GM19438 (cell line): ENCODE data around the gene GNGT1.
A peak's percentile ranks its signal among the peaks of the same experiment; 100 is the strongest.
"Not testable (repeated sequence)": the region's sequence is repeated elsewhere in the genome, so short reads cannot be mapped to it uniquely, and the experiment has no call there.

ENCODE experiments used
- ATAC-seq: cut with Tn5 transposase; IDR thresholded peaks from one replicate; pipeline ENCODE4 v1.9.1; 2021; ENCODE audit warnings: low read depth; ENCODE audit not compliant: unreplicated experiment

Gene GNGT1

DNA sequence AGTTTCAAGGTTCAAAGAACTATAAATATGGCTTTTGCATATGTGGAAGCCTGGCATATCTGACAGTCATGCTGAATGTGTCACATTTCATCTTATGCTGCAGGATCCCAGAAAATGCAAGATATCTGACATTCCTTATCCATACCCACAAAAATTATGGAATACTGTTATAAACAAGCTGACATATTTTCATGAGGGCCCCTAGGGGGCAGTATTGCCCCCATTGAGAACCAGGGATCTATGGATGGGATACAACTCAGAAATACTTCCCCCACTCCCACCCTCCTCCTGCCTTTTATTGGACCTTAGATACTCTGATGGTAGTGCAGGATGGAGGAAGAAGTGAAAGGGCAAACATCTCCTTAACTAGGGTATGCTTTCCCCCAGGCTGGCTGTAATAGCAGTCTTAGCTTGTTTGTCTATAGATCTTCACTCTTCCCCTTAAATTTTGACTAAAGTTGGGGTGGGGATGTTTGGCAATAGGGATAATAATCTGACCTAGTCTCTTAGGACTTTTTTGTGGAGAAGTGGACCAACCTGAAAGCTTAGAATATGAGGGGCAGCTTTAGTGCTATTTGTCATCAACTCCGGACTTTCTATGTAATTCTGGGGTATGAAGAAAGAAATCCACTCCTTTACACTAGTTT lies 3.5 kb upstream of the GNGT1 start:
- no peak for ATAC-seq

DNA sequence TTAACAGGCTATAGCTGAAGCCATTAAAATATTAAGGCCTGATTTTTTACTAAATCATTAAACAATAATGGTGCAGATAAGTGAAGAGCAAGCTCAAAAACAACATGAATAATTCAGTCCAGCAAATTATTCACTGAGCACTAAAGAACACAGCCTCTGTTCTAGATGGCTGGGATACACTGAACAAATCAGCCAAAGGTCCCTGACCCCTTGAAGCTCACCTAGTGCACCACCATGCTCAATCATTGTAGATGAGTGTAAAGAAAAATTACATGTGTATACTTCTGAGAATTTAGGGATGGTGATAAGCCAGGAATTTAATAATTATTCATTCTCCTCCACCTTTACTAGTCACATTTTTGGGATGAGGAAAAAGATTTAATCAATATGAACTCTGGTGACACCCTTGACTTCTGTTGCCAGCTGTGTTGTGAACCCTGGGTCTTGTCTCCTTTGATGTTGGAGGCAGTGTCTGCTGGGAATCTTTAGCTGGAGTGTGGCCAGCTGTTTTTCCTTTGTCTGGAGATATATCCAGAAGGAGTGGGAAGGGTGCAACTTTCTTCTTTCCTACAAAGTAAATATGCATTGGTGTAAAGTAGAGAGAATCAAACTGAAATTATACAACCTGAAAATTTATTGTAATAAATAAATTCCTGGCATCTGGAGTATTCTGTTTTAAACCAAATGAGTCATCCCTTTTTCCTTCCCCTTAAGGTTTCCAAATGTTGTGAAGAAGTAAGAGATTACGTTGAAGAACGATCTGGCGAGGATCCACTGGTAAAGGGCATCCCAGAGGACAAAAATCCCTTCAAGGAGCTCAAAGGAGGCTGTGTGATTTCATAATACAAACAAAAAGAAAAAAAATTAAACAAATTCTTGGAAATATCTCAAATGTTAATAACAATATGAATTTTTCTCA lies 4.0 kb downstream of the GNGT1 start:
- ATAC-seq: no peak

DNA sequence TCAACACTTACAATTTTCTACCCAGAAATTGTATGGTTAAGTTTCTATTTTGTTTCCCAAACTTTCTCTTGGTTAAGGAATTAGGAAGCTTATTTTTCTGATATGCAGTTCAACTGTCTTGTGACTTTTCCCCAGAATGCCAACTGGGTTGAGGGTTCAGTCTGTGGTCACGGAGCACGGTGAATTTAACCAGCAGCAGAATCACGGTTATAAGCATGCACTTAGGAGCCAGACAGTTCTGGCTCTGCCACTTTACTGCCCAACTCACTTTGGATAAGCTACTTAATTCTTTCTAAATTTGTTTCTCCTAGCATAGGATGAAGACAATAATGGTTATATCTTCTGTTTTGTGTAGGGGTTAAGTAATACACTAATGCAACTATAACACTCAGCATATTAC lies 4.9 kb downstream of the GNGT1 start:
- not testable (repeated sequence) for ATAC-seq

DNA sequence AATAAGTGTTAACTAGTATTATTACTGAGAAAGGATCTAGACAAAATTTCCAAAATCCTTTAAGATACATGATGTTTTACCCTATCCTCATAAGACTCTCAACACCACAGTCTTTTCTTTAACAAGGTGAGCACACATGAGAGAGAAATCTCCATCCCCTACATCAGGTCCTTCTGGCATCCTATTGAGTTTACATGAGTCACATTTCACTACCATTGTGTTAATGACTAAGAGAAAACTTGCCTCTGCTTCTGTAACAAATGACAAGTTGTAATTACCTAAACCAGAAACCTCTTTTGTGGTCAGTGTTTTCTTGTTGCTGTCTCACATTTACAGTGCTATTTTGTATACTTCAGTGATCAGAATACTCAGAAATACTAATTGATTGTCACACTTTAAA lies 5.3 kb downstream of the GNGT1 start:
- ATAC-seq: not testable (repeated sequence)

DNA sequence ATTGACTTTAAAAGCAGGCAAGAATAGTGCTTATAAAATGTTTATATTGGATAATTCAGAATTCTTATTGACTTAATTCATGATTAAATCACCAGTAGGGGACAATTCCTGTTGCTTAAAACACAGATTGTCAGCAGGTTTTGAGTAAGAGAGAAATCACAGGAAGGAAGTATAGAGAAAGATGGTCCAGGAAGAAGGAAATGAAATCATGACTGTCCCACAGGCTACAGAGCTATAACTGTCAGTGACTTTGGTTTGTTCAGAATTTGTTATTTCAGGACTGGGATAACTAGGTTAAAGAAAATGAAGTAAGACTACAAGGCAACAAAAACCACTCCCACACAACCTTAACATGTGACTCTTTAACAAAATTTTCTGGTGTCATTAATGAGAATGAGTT lies 6.8 kb downstream of the GNGT1 start:
- no peak for ATAC-seq

DNA sequence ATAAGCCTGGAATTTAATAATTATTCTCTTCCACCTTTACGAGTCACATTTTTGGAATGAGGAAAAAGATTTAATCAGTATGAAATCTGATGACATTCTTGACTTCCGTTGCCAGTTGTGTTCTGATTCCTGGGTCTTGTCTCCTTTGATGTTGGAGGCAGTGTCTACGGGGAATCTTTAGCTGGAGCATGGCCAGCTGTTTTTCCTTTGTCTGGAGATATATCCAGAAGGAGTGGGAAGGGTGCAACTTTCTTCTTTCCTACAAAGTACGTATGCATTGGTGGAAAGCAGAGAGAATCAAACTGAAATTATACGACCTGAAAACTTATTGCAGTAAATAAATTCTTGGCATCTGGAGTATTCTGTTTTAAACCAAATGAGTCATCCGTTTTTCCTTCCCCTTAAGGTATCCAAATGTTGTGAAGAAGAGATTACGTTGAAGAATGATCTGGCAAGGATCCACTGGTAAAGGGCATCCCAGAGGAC lies 8.3 kb downstream of the GNGT1 start:
- ATAC-seq: no peak

DNA sequence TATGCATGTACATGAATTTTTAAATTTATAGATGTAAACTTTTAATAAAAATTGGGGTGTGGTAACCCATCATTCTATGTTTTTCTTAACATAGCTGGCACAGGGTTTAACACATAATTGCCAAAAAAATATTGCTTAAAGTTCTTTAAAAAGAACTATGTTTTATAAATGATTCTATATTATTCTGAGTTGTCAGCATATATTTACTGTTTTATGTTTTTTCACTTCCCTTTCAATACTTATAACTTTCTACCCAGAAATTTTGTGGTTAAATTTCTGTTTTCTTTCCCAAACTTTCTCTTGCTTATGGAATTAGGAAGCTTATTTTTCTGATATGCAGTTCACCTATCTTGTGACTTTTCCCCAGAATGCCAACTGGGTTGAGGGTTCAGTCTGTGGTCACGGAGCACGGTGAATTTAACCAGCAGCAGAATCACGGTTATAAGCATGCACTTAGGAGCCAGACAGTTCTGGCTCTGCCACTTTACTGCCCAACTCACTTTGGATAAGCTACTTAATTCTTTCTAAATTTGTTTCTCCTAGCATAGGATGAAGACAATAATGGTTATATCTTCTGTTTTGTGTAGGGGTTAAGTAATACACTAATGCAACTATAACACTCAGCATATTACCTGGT lies 9.0 kb downstream of the GNGT1 start:
- not testable (repeated sequence) for ATAC-seq

DNA sequence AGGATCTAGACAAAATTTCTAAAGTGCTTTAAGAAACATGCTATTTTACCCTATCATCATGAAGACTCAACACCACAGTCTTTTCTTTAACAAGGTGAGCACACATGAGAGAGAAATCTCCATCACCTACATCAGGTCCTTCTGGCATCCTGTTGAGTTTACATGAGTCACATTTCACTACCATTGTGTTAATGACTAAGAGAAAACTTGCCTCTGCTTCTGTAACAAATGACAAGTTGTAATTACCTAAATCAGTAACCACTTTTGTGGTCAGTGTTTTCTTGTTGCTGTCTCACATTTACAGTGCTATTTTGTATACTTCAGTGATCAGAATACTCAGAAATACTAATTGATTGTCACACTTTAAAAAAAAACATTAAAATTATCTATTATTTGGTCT lies 9.5 kb downstream of the GNGT1 start:
- ATAC-seq: not testable (repeated sequence)

DNA sequence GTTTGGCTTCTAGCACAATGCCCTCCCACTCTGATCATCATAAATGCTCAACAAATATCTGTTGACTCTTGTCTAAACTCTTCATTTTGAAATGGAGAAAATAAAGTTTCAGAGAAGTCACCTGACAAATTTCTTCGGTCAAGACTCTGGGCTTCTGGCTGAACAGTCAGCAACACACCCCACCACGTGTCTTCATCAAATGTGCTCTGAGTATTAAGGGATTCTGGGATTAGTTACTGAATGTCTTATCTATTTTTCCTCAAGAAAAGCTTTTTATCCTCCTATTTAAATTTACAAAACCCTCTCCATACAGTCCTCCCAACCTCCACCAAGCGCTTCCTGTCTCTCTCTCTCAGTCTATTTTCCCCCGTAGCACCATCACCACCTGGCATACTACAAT lies 9.9 kb downstream of the GNGT1 start:
- ATAC-seq: not testable (repeated sequence)

DNA sequence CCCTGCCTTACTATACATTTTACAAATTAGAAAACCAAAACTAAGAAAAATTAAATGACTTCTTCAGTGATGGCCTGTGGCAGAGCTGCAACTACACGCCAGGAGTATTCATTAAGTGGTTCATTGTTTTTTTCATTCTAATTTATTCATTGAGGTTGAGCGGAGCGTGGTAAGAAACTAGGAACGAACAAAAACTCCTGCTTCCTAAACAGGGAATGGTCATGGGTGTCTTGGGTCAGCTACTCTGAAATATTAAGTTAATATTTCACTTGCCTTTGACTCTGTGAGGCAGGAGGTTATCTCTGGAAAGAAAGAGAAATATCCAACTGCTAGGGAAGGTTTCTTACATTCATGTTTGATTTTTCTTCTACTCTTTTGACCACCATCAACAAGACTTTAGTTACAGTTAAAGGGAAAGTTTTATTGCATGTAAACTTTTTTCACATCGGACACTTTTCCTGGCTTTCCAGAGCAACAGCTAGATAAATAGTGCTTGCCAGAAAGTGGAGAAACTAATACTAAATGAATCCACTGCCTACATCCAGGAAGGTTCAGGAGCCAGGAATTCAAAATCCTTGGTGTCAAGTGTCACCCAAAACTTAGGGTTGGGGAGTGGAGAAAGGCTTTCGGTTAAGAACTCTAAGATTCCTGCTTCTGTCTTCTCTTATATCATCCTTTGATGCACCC lies 14.3 kb downstream of the GNGT1 start:
- ATAC-seq: no peak

DNA sequence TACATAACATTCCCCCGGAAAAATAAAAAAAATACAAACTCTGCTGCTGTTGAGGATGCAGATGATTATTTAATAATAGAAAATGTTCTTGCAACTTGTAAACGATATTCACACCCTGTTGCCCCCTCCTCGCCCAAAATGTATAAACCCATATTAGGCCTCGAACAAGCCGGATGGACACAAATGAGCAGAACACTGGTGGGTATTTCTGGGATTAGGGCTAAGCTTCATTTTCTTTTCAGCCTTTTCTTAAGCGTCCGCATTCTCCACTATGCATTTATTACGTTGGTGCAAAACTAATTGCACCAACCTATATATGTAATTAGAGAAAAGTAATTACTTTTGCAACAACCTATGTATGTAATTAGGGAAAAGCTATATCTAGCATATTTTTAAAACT lies 14.8 kb downstream of the GNGT1 start:
- no peak for ATAC-seq

DNA sequence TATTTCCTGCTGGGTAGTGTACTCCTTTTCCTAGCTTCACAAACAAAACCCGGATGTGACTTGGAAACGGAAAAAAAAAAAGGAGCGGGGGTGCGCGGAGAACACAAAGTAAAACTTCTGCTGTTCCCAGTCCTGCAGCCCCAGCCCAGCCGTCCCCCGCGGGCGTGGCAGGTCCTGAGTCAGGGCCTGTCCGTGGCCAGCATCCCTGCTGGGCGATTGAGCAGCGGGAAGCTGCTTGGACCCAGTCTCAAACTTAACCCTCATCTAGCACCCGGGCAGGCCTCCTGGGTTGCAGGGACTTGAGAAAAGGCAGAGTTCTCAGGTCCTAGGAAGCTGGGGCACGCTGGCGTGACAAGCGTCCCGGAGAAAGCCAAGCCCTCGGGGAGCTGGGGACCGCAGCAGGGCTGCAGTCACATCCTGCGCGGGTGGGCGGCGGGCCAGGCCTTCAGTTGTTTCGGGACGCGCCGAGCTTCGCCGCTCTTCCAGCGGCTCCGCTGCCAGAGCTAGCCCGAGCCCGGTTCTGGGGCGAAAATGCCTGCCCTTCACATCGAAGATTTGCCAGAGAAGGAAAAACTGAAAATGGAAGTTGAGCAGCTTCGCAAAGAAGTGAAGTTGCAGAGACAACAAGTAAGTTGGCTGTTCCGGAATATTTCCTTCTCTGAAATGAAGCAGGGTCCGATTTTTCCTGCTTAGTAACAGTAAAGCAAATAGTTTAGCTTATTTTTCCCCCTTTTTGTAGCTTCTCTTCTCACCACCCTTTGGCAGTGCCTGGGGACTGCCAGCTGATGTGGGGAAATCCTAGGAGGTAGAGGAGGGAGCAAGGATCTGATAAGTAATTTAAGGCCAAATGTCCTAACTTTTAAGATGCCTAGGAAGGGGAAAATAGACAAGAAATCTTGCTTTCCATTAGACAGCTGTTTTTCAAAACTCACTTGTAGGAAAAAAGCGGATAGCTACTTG lies 15.5 kb downstream of the GNGT1 start, which contains the start of gene GNG11:
Gene GNG11 (plus strand): TSS at position 129 of the 960 bp plus-strand sequence. CDS start 403 bp downstream, at position 532.
- peak; percentile 96 for ATAC-seq

DNA sequence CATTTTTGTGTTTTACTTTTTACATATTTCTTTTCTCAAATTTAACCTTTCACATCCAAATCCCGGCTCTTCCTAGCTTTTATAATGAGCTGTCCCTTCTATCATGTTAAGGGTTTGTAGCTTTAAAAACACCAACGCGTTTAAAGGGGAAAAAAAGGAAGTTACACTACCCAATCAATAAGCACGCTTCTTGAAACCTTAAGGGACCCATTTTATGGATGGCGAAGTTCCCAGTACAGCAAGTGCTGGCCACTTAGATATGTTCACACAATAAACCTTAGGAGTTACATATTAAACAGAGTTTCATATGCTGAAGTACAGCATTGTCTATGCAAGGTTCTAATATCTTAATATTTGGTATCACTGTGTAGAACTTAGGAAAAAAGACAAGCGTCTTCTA lies 16.9 kb downstream of the GNGT1 start:
- no peak for ATAC-seq

DNA sequence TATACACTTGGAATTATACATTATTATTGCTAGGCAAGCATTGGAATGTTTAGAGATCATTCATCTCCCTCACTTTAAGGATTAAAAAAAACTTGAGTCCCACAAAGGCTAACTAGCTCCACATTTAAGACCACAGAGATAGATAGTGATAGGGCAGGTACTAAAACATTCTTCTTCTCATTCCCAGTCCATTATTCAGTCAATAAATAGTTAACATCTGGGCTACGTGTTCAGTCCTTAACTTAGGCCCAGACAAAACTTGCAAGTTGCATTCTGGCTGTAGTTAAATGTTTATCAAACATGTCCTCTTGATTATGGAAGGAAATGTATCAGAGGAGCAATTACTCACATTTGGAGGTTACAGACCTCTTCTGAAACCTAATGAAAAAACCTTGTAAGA lies 17.6 kb downstream of the GNGT1 start:
- no peak for ATAC-seq

DNA sequence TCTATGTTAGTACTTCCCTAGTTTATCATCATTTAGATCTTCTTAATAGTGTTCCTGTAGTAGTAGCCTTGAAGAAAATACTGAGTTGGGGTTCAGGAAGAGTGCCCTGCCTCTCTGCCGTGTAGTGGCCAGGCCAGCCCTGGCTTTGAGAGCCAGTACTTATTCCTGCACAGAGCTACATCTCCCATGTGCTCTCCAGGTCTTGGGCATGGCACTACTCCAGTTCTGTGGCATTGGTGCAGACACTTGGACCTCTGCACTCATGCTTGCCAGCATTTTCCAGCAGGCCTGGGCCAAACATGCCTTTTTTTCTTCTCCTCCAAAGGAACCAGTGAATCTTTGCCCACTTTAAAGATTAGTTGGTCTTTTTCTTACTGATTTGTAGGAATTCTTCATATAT lies 20.4 kb downstream of the GNGT1 start:
- no peak for ATAC-seq

DNA sequence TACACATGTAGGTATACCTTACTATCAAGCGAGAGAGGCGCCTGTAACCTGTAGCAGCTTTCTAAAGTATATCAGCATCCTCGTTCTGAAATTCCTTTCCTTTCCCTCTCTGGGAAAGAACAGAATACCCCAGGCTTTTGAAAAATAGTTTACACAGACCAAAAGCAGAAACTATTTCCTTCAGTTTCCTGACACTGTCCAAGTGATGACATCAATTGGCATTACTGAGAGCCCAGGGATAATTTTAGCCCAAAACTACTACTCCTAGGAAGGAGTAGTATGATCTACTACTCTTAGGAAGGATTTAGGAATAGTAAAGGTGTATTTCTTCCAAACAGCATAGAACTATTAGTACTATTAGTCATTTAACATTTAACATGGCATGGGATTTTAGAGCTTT lies 21.2 kb downstream of the GNGT1 start:
- no peak for ATAC-seq

DNA sequence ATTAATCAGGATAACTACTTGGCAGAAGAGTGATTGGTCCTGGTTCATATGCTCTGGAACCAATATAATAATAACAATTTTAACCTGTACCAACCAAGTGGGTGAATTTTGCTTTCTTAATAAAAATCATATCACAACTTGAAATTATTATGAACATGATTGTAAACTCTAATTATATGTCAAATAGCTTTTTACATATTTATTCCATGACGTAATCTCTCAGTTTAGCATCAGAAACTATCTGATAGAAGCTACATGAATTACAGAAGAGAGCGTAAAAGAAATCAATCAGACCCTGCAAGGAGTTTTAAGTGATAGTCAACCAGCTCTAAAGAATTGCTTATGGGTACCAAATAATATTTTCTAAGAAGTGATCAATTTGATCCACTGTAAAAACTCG lies 25.3 kb downstream of the GNGT1 start:
- ATAC-seq: no peak

DNA sequence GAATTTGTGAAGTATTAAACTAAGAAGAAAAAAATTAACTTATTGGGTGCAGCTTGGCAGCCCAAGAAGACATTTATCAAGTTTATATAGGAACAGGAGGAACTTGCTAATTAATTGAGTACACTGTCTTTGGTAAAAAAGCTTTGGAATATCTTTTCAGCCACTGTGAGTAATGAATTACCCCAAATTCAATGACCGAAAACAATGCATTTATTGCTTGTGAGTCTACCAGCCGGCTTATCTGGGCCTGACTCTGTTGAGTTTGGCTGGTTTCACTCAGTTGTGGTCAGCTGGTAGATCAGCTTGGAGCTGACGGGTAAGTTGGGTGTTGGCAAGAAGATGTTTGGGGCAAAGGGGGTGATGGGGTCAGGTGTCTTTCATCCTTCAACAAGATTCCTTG lies 26.8 kb downstream of the GNGT1 start:
- no peak for ATAC-seq

DNA sequence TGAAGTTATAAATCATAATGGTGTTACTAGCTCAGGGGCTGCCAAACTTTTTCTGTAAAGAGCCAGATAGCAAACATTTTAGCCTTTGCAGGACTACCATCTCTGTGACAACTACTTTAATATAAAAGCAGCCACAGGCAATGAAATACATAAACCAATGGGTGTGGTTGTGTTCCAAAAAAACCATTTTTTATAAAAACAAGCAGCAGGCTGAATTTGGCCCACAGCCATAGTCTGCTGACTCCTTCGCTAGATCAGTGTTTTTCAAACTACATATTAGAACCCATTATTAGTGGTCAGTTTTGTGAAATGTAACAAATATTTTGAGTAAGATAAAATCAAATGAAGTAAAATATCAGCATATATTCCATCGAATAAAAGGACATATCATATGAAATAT lies 28.7 kb downstream of the GNGT1 start:
- ATAC-seq: no peak

DNA sequence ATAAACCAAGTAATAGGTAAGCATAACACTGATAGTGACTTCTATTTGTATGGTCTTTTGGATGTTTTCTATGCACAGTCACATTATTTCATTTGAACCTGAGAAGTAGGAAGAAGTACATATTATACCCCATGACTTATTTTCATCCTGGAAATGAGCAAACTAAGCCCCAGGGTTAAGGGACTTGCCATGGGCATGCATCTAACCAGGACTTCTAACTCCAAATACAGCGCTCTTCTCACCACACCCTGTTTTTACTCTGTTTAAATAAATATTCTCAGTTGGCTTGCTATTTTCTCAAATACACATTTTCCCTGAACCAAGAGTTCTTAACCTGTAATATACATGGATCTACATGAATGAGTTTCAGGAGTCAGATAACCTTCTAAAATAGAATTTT lies 31.5 kb downstream of the GNGT1 start:
- ATAC-seq: no peak
